ENCODE results near the gene SNX14. TPM values are rescaled to one million over a fixed set of nuclear protein-coding genes. Genes with fewer than 3 reads are reported as not detected.

The SNX14 gene
- total and polyA plus RNA-seq, 2 of the 13 experiments (the other 11 are each of a cell fraction or from before 2014, with no cell fraction given): 83.5 to 112 TPM

GRCh38 chr6:85593438-85594196 is at the start of gene SNX14 (continued):
- TF ChIP-seq ZHX2 (IDR thresholded peaks at IDR 0.05; ENCODE audit: low read depth) (peak; percentile 78; the same call in 1 of the 2 replicates), ZHX2 (CRISPR knock-in tag; IDR thresholded peaks at IDR 0.05; ENCODE audit: borderline replicate concordance) (0 out of 2 replicates have a peak, but pooled peaks have one; percentile 8), ZNF253 (CRISPR knock-in tag; IDR thresholded peaks at IDR 0.05; ENCODE audit: borderline replicate concordance) (0 out of 2 replicates have a peak, but pooled peaks have one; percentile 76), ZNF468 (CRISPR knock-in tag; IDR thresholded peaks at IDR 0.05) (peak; percentile 10; the same call in 1 of the 2 replicates), ZNF382 (CRISPR knock-in tag; IDR thresholded peaks at IDR 0.05; ENCODE audit: borderline replicate concordance) (no peak), DDIT3 (CRISPR knock-in tag; IDR thresholded peaks at IDR 0.05) (no peak), KLF11 (CRISPR knock-in tag; IDR thresholded peaks at IDR 0.05) (no peak), FOSL1 (CRISPR knock-in tag; IDR thresholded peaks at IDR 0.05; ENCODE audit: borderline replicate concordance) (no peak), YY1 (IDR thresholded peaks at IDR 0.05; ENCODE audit: insufficient read depth, insufficient replicate concordance, low read depth, low read length) (peak; percentile 87), SP5 (CRISPR knock-in tag; IDR thresholded peaks at IDR 0.05; ENCODE audit: borderline replicate concordance, low read depth) (peak; percentile 61), ELF4 (CRISPR knock-in tag; IDR thresholded peaks at IDR 0.05; ENCODE audit: borderline replicate concordance) (no peak; the same call in 1 of the 2 replicates), SIX1 (CRISPR knock-in tag; IDR thresholded peaks at IDR 0.05; ENCODE audit: borderline replicate concordance) (peak; percentile 19; the same call in 1 of the 2 replicates), ZNF660 (CRISPR knock-in tag; IDR thresholded peaks at IDR 0.05; ENCODE audit: borderline replicate concordance, low read depth) (no peak), ZNF430 (CRISPR knock-in tag; IDR thresholded peaks at IDR 0.05) (peak; percentile 88), ZNF362 (CRISPR knock-in tag; IDR thresholded peaks at IDR 0.05; ENCODE audit: borderline replicate concordance) (0 out of 2 replicates have a peak, but pooled peaks have one; percentile 32), ZSCAN22 (CRISPR knock-in tag; IDR thresholded peaks at IDR 0.05) (peak; percentile 75; the same call in 1 of the 2 replicates)

Measured in HepG2 (cell line).